HG02759 (cell line): ENCODE results near the gene SSRP1.
A peak's percentile ranks its signal among the peaks of the same experiment; 100 is the strongest.
"Not testable (repeated sequence)": the region's sequence is repeated elsewhere in the genome, so short reads cannot be mapped to it uniquely, and the experiment has no call there.

ENCODE experiments used
- ATAC-seq: cut with Tn5 transposase; IDR thresholded peaks from one replicate; pipeline ENCODE4 v1.9.1; 2021; ENCODE audit warnings: mild to moderate bottlenecking, moderate library complexity; ENCODE audit not compliant: unreplicated experiment

Gene SSRP1

GRCh38 chr11:57335343-57336110 lies at the start of gene SSRP1:
Gene SSRP1, minus strand, starts transcription at chr11:57335892. Its CDS starts 771 bp downstream, at chr11:57335121.
- ATAC-seq: peak; percentile 99

- ATAC-seq: no peak
Measured at GRCh38 chr11:57380975-57381374, 45.3 kb upstream of the SSRP1 start, which contains the start of gene PRG3. Gene PRG3, minus strand, starts transcription at chr11:57381150. Its CDS starts 442 bp downstream, at chr11:57380708.

GRCh38 chr11:57379732-57380131 lies 44.0 kb upstream of the SSRP1 start:
- ATAC-seq: no peak

- ATAC-seq: no peak
Measured at GRCh38 chr11:57378186-57378585, 42.5 kb upstream of the SSRP1 start.

GRCh38 chr11:57377107-57377506 lies 41.4 kb upstream of the SSRP1 start:
- ATAC-seq: no peak

- ATAC-seq: no peak
Measured at GRCh38 chr11:57376095-57377090, 40.7 kb upstream of the SSRP1 start.

- no peak for ATAC-seq
Measured at GRCh38 chr11:57375490-57375889, 39.8 kb upstream of the SSRP1 start.

GRCh38 chr11:57374966-57375365 lies 39.3 kb upstream of the SSRP1 start:
- ATAC-seq: no peak

GRCh38 chr11:57373146-57373545 lies 37.5 kb upstream of the SSRP1 start:
- ATAC-seq: no peak

- ATAC-seq: no peak
Measured at GRCh38 chr11:57370941-57371340, 35.2 kb upstream of the SSRP1 start.

GRCh38 chr11:57370251-57370650 lies 34.6 kb upstream of the SSRP1 start:
- ATAC-seq: no peak

- ATAC-seq: no peak
Measured at GRCh38 chr11:57368845-57369232, 33.1 kb upstream of the SSRP1 start.

- ATAC-seq: no peak
Measured at GRCh38 chr11:57368106-57368844, 32.6 kb upstream of the SSRP1 start.

GRCh38 chr11:57364851-57365660 lies 29.4 kb upstream of the SSRP1 start:
- no peak for ATAC-seq

GRCh38 chr11:57363131-57364080 lies 27.7 kb upstream of the SSRP1 start:
- no peak for ATAC-seq

GRCh38 chr11:57361926-57362325 lies 26.2 kb upstream of the SSRP1 start:
- ATAC-seq: no peak

GRCh38 chr11:57361420-57361819 lies 25.7 kb upstream of the SSRP1 start:
- not testable (repeated sequence) for ATAC-seq

GRCh38 chr11:57360991-57361390 lies 25.3 kb upstream of the SSRP1 start:
- ATAC-seq: no peak
